Loucy (cell line): ENCODE results near the gene MYO18B.

Experiments used
- H2AFZ ChIP-seq: fragments of 200-600 bp; sonication (generic); 2 replicates; pipeline ENCODE4 v1.6.0; 2016; ENCODE audit warnings: antibody characterized with exemption, mild to moderate bottlenecking, low read length, moderate library complexity
- H3F3A ChIP-seq: fragments of 200-600 bp; 2 replicates; pipeline ENCODE4 v1.6.0; 2016; ENCODE audit warnings: antibody characterized with exemption, low read depth, mild to moderate bottlenecking
- H3K27me3 ChIP-seq: fragments of 200-600 bp; sonication (generic); 2 replicates; pipeline ENCODE4 v1.6.1; 2014; ENCODE audit warnings: low read length, mild to moderate bottlenecking; ENCODE audit not compliant: insufficient read depth, poor library complexity, severe bottlenecking
- H3K36me3 ChIP-seq: fragments of 200-600 bp; sonication (generic); 2 replicates; pipeline ENCODE4 v1.6.1; 2016; ENCODE audit warnings: low read length; ENCODE audit not compliant: insufficient read depth
- H3K4me1 ChIP-seq: fragments of 200-600 bp; sonication (generic); 2 replicates; pipeline ENCODE4 v1.5.1; 2014; ENCODE audit warnings: low read length, mild to moderate bottlenecking; ENCODE audit not compliant: insufficient read depth, poor library complexity, severe bottlenecking
- H3K4me2 ChIP-seq: fragments of 200-600 bp; sonication (generic); 2 replicates; pipeline ENCODE4 v1.6.0; 2014; ENCODE audit warnings: antibody characterized with exemption, low read length, low read depth, mild to moderate bottlenecking; ENCODE audit not compliant: poor library complexity, severe bottlenecking
- H3K4me3 ChIP-seq: fragments of 200-600 bp; sonication (generic); 2 replicates; pipeline ENCODE4 v1.5.1; 2014; ENCODE audit warnings: low read length, mild to moderate bottlenecking, mixed read lengths; ENCODE audit not compliant: poor library complexity, severe bottlenecking
- H3K79me2 ChIP-seq: fragments of 200-600 bp; sonication (generic); 2 replicates; pipeline ENCODE4 v1.6.1; 2014; ENCODE audit warnings: low read length; ENCODE audit not compliant: insufficient read depth
- H3K9ac ChIP-seq: fragments of 200-600 bp; sonication (generic); 2 replicates; pipeline ENCODE4 v1.6.0; 2014; ENCODE audit warnings: mild to moderate bottlenecking, low read depth, low read length, moderate library complexity; ENCODE audit not compliant: poor library complexity, severe bottlenecking
- H3K9me2 ChIP-seq: fragments of 200-600 bp; sonication (generic); replicated peaks from 2 replicates; pipeline ENCODE4 v1.6.1; 2016; ENCODE audit warnings: low read depth, low read length, mixed read lengths
- H3K9me3 ChIP-seq: fragments of 200-600 bp; sonication (generic); 2 replicates; pipeline ENCODE4 v1.6.1; 2014; ENCODE audit warnings: mild to moderate bottlenecking, antibody characterized with exemption, low read length, low read depth; ENCODE audit not compliant: insufficient read depth
- H4K20me1 ChIP-seq: fragments of 200-600 bp; sonication (generic); 2 replicates; pipeline ENCODE4 v1.6.0; 2014; ENCODE audit warnings: antibody characterized with exemption, low read length, mild to moderate bottlenecking; ENCODE audit not compliant: insufficient read depth, poor library complexity, severe bottlenecking
- CTCF ChIP-seq: fragments of 200-600 bp; sonication (generic); conservative IDR thresholded peaks from 2 replicates; pipeline ENCODE4 v1.5.1; 2014; ENCODE audit warnings: mild to moderate bottlenecking, antibody characterized with exemption, low read length
- EZH2phosphoT487 ChIP-seq: fragments of 200-600 bp; IDR thresholded peaks from 2 replicates; pipeline ENCODE4 v1.6.1; 2018; ENCODE audit warnings: antibody characterized with exemption, mild to moderate bottlenecking, moderate library complexity, borderline replicate concordance

Gene MYO18B

GRCh38 chr22:25823276-25823675 is 81.3 kb downstream of the MYO18B start:
- no peaks in the 10 kb centered on the region for H3K79me2 ChIP-seq
- H2AFZ ChIP-seq, result no peak overlapping the region
- no peaks in the 10 kb centered on the region for H3K4me1 ChIP-seq
- no peaks in the 10 kb centered on the region for H4K20me1 ChIP-seq
- no peak overlapping the region for H3K9ac ChIP-seq
- TF ChIP-seq CTCF (no peak), EZH2phosphoT487 (no peak)
- no peaks in the 10 kb centered on the region for H3K36me3 ChIP-seq
- H3K9me3 ChIP-seq, result no peaks in the 10 kb centered on the region
- no peaks in the 10 kb centered on the region for H3K27me3 ChIP-seq
- H3K9me2 ChIP-seq, result no peaks in the 10 kb centered on the region
- no peaks in the 10 kb centered on the region for H3F3A ChIP-seq
- no peak overlapping the region for H3K4me3 ChIP-seq
- no peak overlapping the region for H3K4me2 ChIP-seq

- TF ChIP-seq CTCF, result no peak
- TF ChIP-seq EZH2phosphoT487, result no peak
- no peaks in the 10 kb centered on the region for H3F3A ChIP-seq
- no peak overlapping the region for H3K4me2 ChIP-seq
- no peaks in the 10 kb centered on the region for H3K36me3 ChIP-seq
- H3K9me2 ChIP-seq, result no peaks in the 10 kb centered on the region
- no peak overlapping the region for H2AFZ ChIP-seq
- no peak overlapping the region for H3K4me3 ChIP-seq
- H3K9ac ChIP-seq, result no peak overlapping the region
- H4K20me1 ChIP-seq, result no peaks in the 10 kb centered on the region
- no peaks in the 10 kb centered on the region for H3K4me1 ChIP-seq
- no peaks in the 10 kb centered on the region for H3K79me2 ChIP-seq
- no peaks in the 10 kb centered on the region for H3K27me3 ChIP-seq
- no peaks in the 10 kb centered on the region for H3K9me3 ChIP-seq
Observed at GRCh38 chr22:25824828-25825423, 82.9 kb downstream of the MYO18B start.

GRCh38 chr22:25827415-25827814 is 85.4 kb downstream of the MYO18B start:
- Histone ChIP-seq H3K36me3 (no peaks in the 10 kb centered on the region), H3K79me2 (no peaks in the 10 kb centered on the region), H3F3A (no peaks in the 10 kb centered on the region), H3K9me3 (no peaks in the 10 kb centered on the region), H3K4me1 (no peaks in the 10 kb centered on the region), H3K27me3 (no peaks in the 10 kb centered on the region), H2AFZ (no peak overlapping the region), H3K4me2 (no peak overlapping the region), H4K20me1 (no peaks in the 10 kb centered on the region), H3K9me2 (no peaks in the 10 kb centered on the region), H3K9ac (no peak overlapping the region), H3K4me3 (no peak overlapping the region)
- TF ChIP-seq EZH2phosphoT487, result no peak
- no peak for TF ChIP-seq CTCF
